Measurements from ENCODE around the gene CNR2. TPM values are rescaled to one million over a fixed set of nuclear protein-coding genes. Genes with fewer than 3 reads are reported as not detected.

CNR2 gene
- total and polyA plus RNA-seq, 10 donors, result 15.0 to 26.6 (median 19.9) TPM

- TF ChIP-seq CTCF (IDR thresholded peaks at IDR 0.05 in 8 of 11, conservative IDR thresholded peaks at IDR 0.05 in 3 of 11) (peak in 1 of 11 experiments; percentile 12), POLR2AphosphoS5 (IDR thresholded peaks at IDR 0.05) (peak; percentile 98), POLR2A (IDR thresholded peaks at IDR 0.05) (peak; percentile 43 to 65 (median 57))
- Histone ChIP-seq H3K27me3 (replicated peaks in 1 of 7) (no peaks in the 10 kb centered on the region), H3K4me1 (peaks cover 6 to 32% (median 15%) of the 10 kb centered on the region in 6 donors), H3K9me3 (no peaks in the 10 kb centered on the region), H3K36me3 (peaks cover 0 to 2% (median 0%) of the 10 kb centered on the region in 6 donors), H3K27ac (peak within 1 kb of the TSS; percentile 91 to 97 (median 92)), H3K4me3 (peak within 1 kb of the TSS; percentile 56 to 97 (median 82))
- intact Hi-C loops (cut with DNase I; ENCODE audit: low total_unique reads), result no loop called here
- peak; percentile 97 for DNase-seq
- WGBS, 5 donors, result 0 to 3% (median 1%) methylated on average over 9 to 42 of the region's 42 CpGs
These were observed 87.9 kb downstream of the CNR2 start, which contains the start of gene HMGCL for GRCh38 chr1:23825076-23825761. Gene HMGCL, minus strand, starts transcription at chr1:23825429. Its CDS starts 14 bp downstream, at chr1:23825415.

- Histone ChIP-seq H3K27me3 (replicated peaks in 1 of 7) (no peaks in the 10 kb centered on the region), H3K27ac (peak overlapping the region; percentile 91 to 97 (median 92)), H3K4me1 (peaks cover 6 to 32% (median 15%) of the 10 kb centered on the region in 6 donors), H3K4me3 (peak overlapping the region; percentile 56 to 97 (median 82)), H3K36me3 (peaks cover 0 to 7% (median 4%) of the 10 kb centered on the region in 6 donors), H3K9me3 (no peaks in the 10 kb centered on the region)
- no peak for DNase-seq
- intact Hi-C loops (cut with DNase I; ENCODE audit: low total_unique reads), result no loop called here
- 3 to 9% (median 4%) methylated on average over 8 of the region's 8 CpGs for whole genome bisulfite sequencing, 5 donors
- TF ChIP-seq CTCF (IDR thresholded peaks at IDR 0.05 in 8 of 11, conservative IDR thresholded peaks at IDR 0.05 in 3 of 11), result no peak
- no peak for TF ChIP-seq POLR2AphosphoS5 (IDR thresholded peaks at IDR 0.05)
- TF ChIP-seq POLR2A (IDR thresholded peaks at IDR 0.05), result no peak
These were observed 88.5 kb downstream of the CNR2 start for GRCh38 chr1:23824711-23825075.

- Histone ChIP-seq H3K4me1 (peaks cover 6 to 32% (median 15%) of the 10 kb centered on the region in 6 donors), H3K9me3 (no peaks in the 10 kb centered on the region), H3K27ac (no peak overlapping the region), H3K4me3 (peak overlapping the region in 1 of 8 donors; percentile 89), H3K27me3 (replicated peaks in 1 of 7) (no peaks in the 10 kb centered on the region), H3K36me3 (peaks cover 0 to 16% (median 12%) of the 10 kb centered on the region in 6 donors)
- TF ChIP-seq POLR2AphosphoS5 (IDR thresholded peaks at IDR 0.05), result no peak
- TF ChIP-seq POLR2A (IDR thresholded peaks at IDR 0.05), result no peak
- no peak for TF ChIP-seq CTCF (IDR thresholded peaks at IDR 0.05 in 8 of 11, conservative IDR thresholded peaks at IDR 0.05 in 3 of 11)
- intact Hi-C loops (cut with DNase I; ENCODE audit: low total_unique reads), result no loop called here
- 79 to 92% (median 86%) methylated on average over 7 of the region's 7 CpGs for WGBS, 5 donors
- no peak for DNase-seq
These were observed 89.4 kb downstream of the CNR2 start for GRCh38 chr1:23823767-23824166.

Small RNA genes within 50 kb of the gene (microRNA-seq; reads per million reads assigned to microRNA genes)
- 0 reads per million in 3 donors for gene MIR378F

Small RNA genes within 50 kb of the gene (small RNA-seq; reads per million reads assigned to genes)
- gene MIR378F, result 0 reads per million in 4 donors

Other genes starting within 250 kb of the CNR2 start
- gene RPL11, start 221.6 kb downstream of the CNR2 start, total RNA-seq, result 1,000 to 10,000 TPM in 4 of 7 donors, 100 to 1,000 TPM in 3; 864 to 1,229 (median 1,082) TPM
- gene RPL11, start 221.6 kb downstream of the CNR2 start, polyA plus RNA-seq, result 1,000 to 10,000 TPM; 4,161 to 6,089 (median 5,782) TPM
- 10 to 100 TPM; 30.3 to 38.0 (median 34.0) TPM for gene ELOA, start 169.9 kb downstream of the CNR2 start, total RNA-seq
- 10 to 100 TPM in 2 of 3 donors, 1 to 10 TPM in 1; 7.9 to 12.2 (median 10.0) TPM for gene ELOA, start 169.9 kb downstream of the CNR2 start, polyA plus RNA-seq
- gene PITHD1, start 134.9 kb downstream of the CNR2 start, total RNA-seq, result 10 to 100 TPM; 43.9 to 68.5 (median 52.4) TPM
- gene PITHD1, start 134.9 kb downstream of the CNR2 start, polyA plus RNA-seq, result 10 to 100 TPM; 48.3 to 65.3 (median 51.6) TPM
- 10 to 100 TPM; 46.9 to 58.8 (median 55.4) TPM for gene LYPLA2, start 122.2 kb downstream of the CNR2 start, total RNA-seq
- gene LYPLA2, start 122.2 kb downstream of the CNR2 start, polyA plus RNA-seq, result 10 to 100 TPM; 54.5 to 87.5 (median 57.5) TPM
- gene GALE, start 112.6 kb downstream of the CNR2 start, total RNA-seq, result 10 to 100 TPM; 19.0 to 47.1 (median 35.1) TPM
- gene GALE, start 112.6 kb downstream of the CNR2 start, polyA plus RNA-seq, result 10 to 100 TPM; 19.7 to 42.2 (median 23.8) TPM
- 10 to 100 TPM; 26.5 to 42.3 (median 35.5) TPM for gene HMGCL, start 87.9 kb downstream of the CNR2 start, total RNA-seq
- 10 to 100 TPM; 28.4 to 40.5 (median 32.6) TPM for gene HMGCL, start 87.9 kb downstream of the CNR2 start, polyA plus RNA-seq
- 100 to 1,000 TPM in 1 of 7 donors, 10 to 100 TPM in 6; 51.9 to 106 (median 78.8) TPM for gene FUCA1, start 45.1 kb downstream of the CNR2 start, total RNA-seq
- 10 to 100 TPM; 36.3 to 62.6 (median 40.8) TPM for gene FUCA1, start 45.1 kb downstream of the CNR2 start, polyA plus RNA-seq
- gene PNRC2, start 46.5 kb upstream of the CNR2 start, total RNA-seq, result 100 to 1,000 TPM in 6 of 7 donors, 10 to 100 TPM in 1; 87.3 to 127 (median 120) TPM
- gene PNRC2, start 46.5 kb upstream of the CNR2 start, polyA plus RNA-seq, result 100 to 1,000 TPM in 2 of 3 donors, 10 to 100 TPM in 1; 83.0 to 114 (median 111) TPM
- gene SRSF10, start 67.0 kb upstream of the CNR2 start, total RNA-seq, result 100 to 1,000 TPM in 4 of 7 donors, 10 to 100 TPM in 3; 89.4 to 146 (median 102) TPM
- 10 to 100 TPM; 54.5 to 65.9 (median 64.0) TPM for gene SRSF10, start 67.0 kb upstream of the CNR2 start, polyA plus RNA-seq
- not detected for gene MYOM3, start 198.8 kb upstream of the CNR2 start, total RNA-seq
- under 1 TPM; 0.02 to 0.06 (median 0.06) TPM for gene MYOM3, start 198.8 kb upstream of the CNR2 start, polyA plus RNA-seq
- not detected for gene IL22RA1, start 229.8 kb upstream of the CNR2 start, total RNA-seq
- not detected for gene IL22RA1, start 229.8 kb upstream of the CNR2 start, polyA plus RNA-seq